Measurements from ENCODE around the gene RASA3.

DNA sequence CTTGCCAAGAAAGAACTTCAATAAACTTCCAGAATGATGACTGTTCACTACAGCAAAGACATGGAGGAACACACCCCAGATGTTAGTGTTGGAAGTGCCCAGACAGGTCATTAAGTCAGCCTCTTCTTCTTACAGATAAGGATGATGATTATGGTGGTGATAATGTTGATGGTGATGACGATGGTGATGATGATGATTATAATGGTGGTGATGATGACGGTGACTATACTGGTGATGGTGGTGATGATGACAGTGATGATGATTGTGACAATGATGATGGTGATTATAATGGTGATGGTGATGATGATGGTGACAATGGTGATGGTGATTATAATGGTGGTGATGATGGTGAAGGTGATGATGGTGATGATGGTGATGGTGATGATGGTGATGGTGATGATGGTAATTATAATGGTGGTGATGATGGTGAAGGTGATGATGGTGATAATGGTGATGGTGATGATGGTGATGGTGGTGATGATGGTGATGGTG is 167.0 kb downstream of the RASA3 start:
- TF ChIP-seq, protein P1, sequence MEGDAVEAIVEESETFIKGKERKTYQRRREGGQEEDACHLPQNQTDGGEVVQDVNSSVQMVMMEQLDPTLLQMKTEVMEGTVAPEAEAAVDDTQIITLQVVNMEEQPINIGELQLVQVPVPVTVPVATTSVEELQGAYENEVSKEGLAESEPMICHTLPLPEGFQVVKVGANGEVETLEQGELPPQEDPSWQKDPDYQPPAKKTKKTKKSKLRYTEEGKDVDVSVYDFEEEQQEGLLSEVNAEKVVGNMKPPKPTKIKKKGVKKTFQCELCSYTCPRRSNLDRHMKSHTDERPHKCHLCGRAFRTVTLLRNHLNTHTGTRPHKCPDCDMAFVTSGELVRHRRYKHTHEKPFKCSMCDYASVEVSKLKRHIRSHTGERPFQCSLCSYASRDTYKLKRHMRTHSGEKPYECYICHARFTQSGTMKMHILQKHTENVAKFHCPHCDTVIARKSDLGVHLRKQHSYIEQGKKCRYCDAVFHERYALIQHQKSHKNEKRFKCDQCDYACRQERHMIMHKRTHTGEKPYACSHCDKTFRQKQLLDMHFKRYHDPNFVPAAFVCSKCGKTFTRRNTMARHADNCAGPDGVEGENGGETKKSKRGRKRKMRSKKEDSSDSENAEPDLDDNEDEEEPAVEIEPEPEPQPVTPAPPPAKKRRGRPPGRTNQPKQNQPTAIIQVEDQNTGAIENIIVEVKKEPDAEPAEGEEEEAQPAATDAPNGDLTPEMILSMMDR (IDR thresholded peaks at IDR 0.05), result no peak
- TF ChIP-seq EP300 (IDR thresholded peaks at IDR 0.05; ENCODE audit: low read depth) (no peak), POLR2A (IDR thresholded peaks at IDR 0.05) (no peak), POLR2AphosphoS5 (IDR thresholded peaks at IDR 0.05) (no peak)

Data from transverse colon (tissue), 4 donors.